K562 (cell line): ENCODE measurements around the gene HS3ST3A1. TPM values are rescaled to one million over a fixed set of nuclear protein-coding genes. Genes with fewer than 3 reads are reported as not detected.

Experiments
- ATAC-seq: fragments of 200-7000 bp; cut with Tn5 transposase; 3 replicates; pipeline ENCODE4 v1.9.1; 2020; ENCODE audit warnings: moderate library complexity
- BruUV-seq: library from RNA; stranded (reverse); fragments of 400-500 nt; replicated peaks from 2 replicates; lab custom pipeline; 2021; lab: Mats Ljungman, UMichigan
- CTCF ChIA-PET: fragments of 300-600 bp; formaldehyde crosslinking; extraction: SDS; loops from one replicate; lab custom pipeline; 2021; ENCODE audit warnings: low intra/inter-chr PET ratio; lab: Yijun Ruan, JAX
- POLR2A ChIA-PET: fragments of 300-600, 350-650 bp; sonication (Branson Sonifier 250); formaldehyde crosslinking; extraction: SDS; loops from one replicate; lab custom pipeline; 2021; ENCODE audit warnings: antibody characterized with exemption, inconsistent platforms; lab: Yijun Ruan, JAX
- DNase-seq, 4 experiments: peaks; one replicate each; pipeline versions ENCODE4 v3.0.0 to v3.0.0-alpha.2; 2011 to 2018; ENCODE audit warnings: low spot score in 3 of 4, mixed read lengths in 3 of 4; ENCODE audit errors: extremely low read depth in 1 of 4
- FAIRE-seq: peaks from 2 replicates; lab custom pipeline; 2011; peaks lifted over from hg19 to GRCh38; lab: Jason Lieb, UNC
- H2AFZ ChIP-seq: 2 replicates; pipeline ENCODE4 v1.6.0; 2011; ENCODE audit warnings: low read depth, low read length, control low read depth, inconsistent platforms
- H3K27ac ChIP-seq: fragments of 200-600 bp; 3 replicates; pipeline ENCODE4 v1.8.0; 2011; ENCODE audit warnings: low read depth, mild to moderate bottlenecking, control low read depth, inconsistent platforms, low read length, moderate library complexity, mixed read lengths; ENCODE audit errors: extremely low read depth
- H3K27me3 ChIP-seq, 2 experiments: fragments of 300-600 bp in 1 of 2; 2 replicates in 1 of 2; 3 replicates in 1 of 2; pipeline versions ENCODE4 v1.6.0 to v1.8.0; 2011; ENCODE audit warnings: inconsistent platforms in 2 of 2, low read length in 2 of 2, mild to moderate bottlenecking in 1 of 2, mixed read lengths in 1 of 2, moderate library complexity in 1 of 2; ENCODE audit not compliant: control insufficient read depth in 2 of 2, insufficient read depth in 2 of 2
- H3K36me3 ChIP-seq: fragments of 300-600 bp; 3 replicates; pipeline ENCODE4 v1.8.0; 2011; ENCODE audit warnings: mild to moderate bottlenecking, low read length, inconsistent platforms; ENCODE audit not compliant: control insufficient read depth, insufficient read depth
- H3K4me1 ChIP-seq, 2 experiments: fragments of 200-600 bp in 1 of 2; replicated peaks in 1 of 2; 2 replicates in 1 of 2; 3 replicates in 1 of 2; pipeline versions ENCODE4 v1.5.1 to v1.8.0; 2011; ENCODE audit warnings: inconsistent platforms in 2 of 2, low read length in 2 of 2, mild to moderate bottlenecking in 1 of 2, mixed read lengths in 1 of 2, moderate library complexity in 1 of 2; ENCODE audit not compliant: control insufficient read depth in 2 of 2, insufficient read depth in 2 of 2
- H3K4me2 ChIP-seq: 2 replicates; pipeline ENCODE4 v1.6.1; 2011; ENCODE audit warnings: low read length, control low read depth, inconsistent platforms, mixed read lengths; ENCODE audit not compliant: insufficient read depth
- H3K4me3 ChIP-seq: fragments of 200-600 bp; sonication (generic), shearing (Covaris generic); 2 replicates; pipeline ENCODE4 v1.5.1; 2016; ENCODE audit warnings: control low read depth, inconsistent platforms
- H3K79me2 ChIP-seq: fragments of 200-600 bp; 3 replicates; pipeline ENCODE4 v1.8.0; 2011; ENCODE audit warnings: low read length, inconsistent platforms; ENCODE audit not compliant: control insufficient read depth, insufficient read depth
- H3K9ac ChIP-seq, 2 experiments: 2 replicates each; pipeline versions ENCODE4 v1.6.0 to v1.6.1; 2011; ENCODE audit warnings: low read depth in 2 of 2, low read length in 2 of 2, control low read depth in 1 of 2, inconsistent platforms in 1 of 2, mild to moderate bottlenecking in 1 of 2, mixed read lengths in 1 of 2; ENCODE audit not compliant: insufficient read depth in 1 of 2
- H3K9me1 ChIP-seq: one replicate; pipeline ENCODE4 v1.6.0; 2011; ENCODE audit warnings: inconsistent platforms, mild to moderate bottlenecking, low read length, moderate library complexity; ENCODE audit not compliant: control insufficient read depth, insufficient read depth
- H3K9me3 ChIP-seq: replicated peaks from 2 replicates; pipeline ENCODE4 v1.5.1; 2011; ENCODE audit warnings: low read depth, low read length, inconsistent platforms; ENCODE audit not compliant: control insufficient read depth, insufficient read depth
- H4K20me1 ChIP-seq: replicated peaks from 2 replicates; pipeline ENCODE4 v1.6.1; 2011; ENCODE audit warnings: low read length, inconsistent platforms, mixed read lengths; ENCODE audit not compliant: control insufficient read depth, insufficient read depth
- BHLHE40 ChIP-seq: IDR thresholded peaks from 2 replicates; pipeline ENCODE4 v1.6.1; 2011; ENCODE audit warnings: low read length, improper control_type of control experiment
- CAMTA2 ChIP-seq: fragments of 250-450 bp; sonication (Bioruptor Pico); conservative IDR thresholded peaks from 2 replicates; pipeline ENCODE4 v1.5.1; 2022
- CUX1 ChIP-seq: fragments of 200-800 bp; sonication (Bioruptor generic); IDR thresholded peaks from 2 replicates; pipeline ENCODE4 v1.6.1; 2016; ENCODE audit warnings: missing genetic modification characterization, missing compliant biosample characterization
- DIDO1 ChIP-seq: fragments of 450-650 bp; IDR thresholded peaks from 2 replicates; pipeline ENCODE4 v1.6.1; 2016; ENCODE audit warnings: low read depth, missing biosample characterization, missing genetic modification characterization
- FOSL1 ChIP-seq: fragments of 200-800 bp; sonication (Bioruptor generic); conservative IDR thresholded peaks from 2 replicates; pipeline ENCODE4 v1.6.1; 2016; ENCODE audit warnings: missing genetic modification characterization, missing compliant biosample characterization
- GABPA ChIP-seq: fragments of 200-800 bp; sonication (Bioruptor generic); conservative IDR thresholded peaks from 2 replicates; pipeline ENCODE4 v1.6.1; 2016; ENCODE audit warnings: low read depth, missing genetic modification characterization, missing compliant biosample characterization
- MBD2 ChIP-seq: sonication (generic); IDR thresholded peaks from 2 replicates; pipeline ENCODE4 v1.6.1; 2016; ENCODE audit warnings: low read depth, borderline replicate concordance
- MEF2D ChIP-seq: conservative IDR thresholded peaks from 2 replicates; pipeline ENCODE4 v1.6.1; 2016; ENCODE audit warnings: low read depth, missing genetic modification characterization, missing compliant biosample characterization
- SMARCB1 ChIP-seq: IDR thresholded peaks from 2 replicates; pipeline ENCODE4 v1.6.1; 2011; ENCODE audit warnings: improper control_type of control experiment, low read depth; ENCODE audit not compliant: insufficient read length
- YBX1 ChIP-seq: fragments of 450-650 bp; IDR thresholded peaks from 2 replicates; pipeline ENCODE4 v1.7.1; 2016; ENCODE audit warnings: mild to moderate bottlenecking
- ZHX1 ChIP-seq: fragments of 150-350 bp; conservative IDR thresholded peaks from 2 replicates; pipeline ENCODE4 v1.6.1; 2014; ENCODE audit warnings: low read length
- ZNF143 ChIP-seq: sonication (generic); formaldehyde crosslinking; IDR thresholded peaks from 2 replicates; pipeline ENCODE4 v1.9.0; 2022; ENCODE audit warnings: mild to moderate bottlenecking, missing genetic modification reagents
- ZNF263 ChIP-seq: sonication (generic); formaldehyde crosslinking; IDR thresholded peaks from 2 replicates; pipeline ENCODE4 v1.8.0; 2022; ENCODE audit warnings: mild to moderate bottlenecking, missing genetic modification reagents, borderline replicate concordance
- ZNF57 ChIP-seq: fragments of 450-650 bp; formaldehyde crosslinking; IDR thresholded peaks from 2 replicates; pipeline ENCODE4 v1.4.0; 2020; ENCODE audit warnings: mild to moderate bottlenecking, moderate library complexity
- ZNF644 ChIP-seq: fragments of 200-800 bp; sonication (Bioruptor generic); IDR thresholded peaks from 2 replicates; pipeline ENCODE4 v1.6.1; 2016; ENCODE audit warnings: low read depth, missing genetic modification characterization, missing compliant biosample characterization
- WGBS: fragments of 100-300 bp; shearing (Covaris generic); methylation state at CpG from one replicate; pipeline ENCODE4 v1.1.6; 2016; ENCODE audit warnings: low coverage, mixed read lengths; ENCODE audit not compliant: insufficient coverage; ENCODE audit errors: missing lambda C conversion rate; 5-methylcytosine and 5-hydroxymethylcytosine counted together
- in situ Hi-C: fragments of 300-500 bp; cut with MboI; formaldehyde crosslinking; loops from 4 replicates; pipeline ENCODE4 v1.15.0; 2018; ENCODE audit warnings: inconsistent platforms, mixed read lengths
- intact Hi-C: fragments of 100-400 bp; cut with micrococcal nuclease; formaldehyde crosslinking; loops from 2 replicates; pipeline ENCODE4 v1.14.2; 2022
- polyA plus RNA-seq, 8 experiments: library from polyadenylated mRNA; depleted of rRNA in 4 of 8; stranded (reverse) in 5 of 8; unstranded in 3 of 8; fragments of >200 nt; fragmentation: Nextera tagmentation in 2 of 8; fragmentation: Illumina TruSeq in 1 of 8; extraction: Ambion mirVana in 2 of 8; extraction: Trizol in 1 of 8; gene quantifications; 2 replicates each; pipeline versions ENCODE4 v1.2.1 to v1.2.3, GENCODE V29; 2011 to 2014; ENCODE audit warnings: inconsistent platforms in 1 of 8, missing spikeins in 1 of 8
- total RNA-seq, 7 experiments: library from RNA; depleted of rRNA in 6 of 7; stranded (reverse); fragments of >200 nt in 6 of 7; fragmentation: Illumina TruSeq in 2 of 7; extraction: Trizol in 2 of 7; gene quantifications; 2 replicates each; pipeline versions ENCODE4 v1.2.1 to v1.2.3, GENCODE V29; 2011 to 2021; ENCODE audit warnings: low replicate concordance in 1 of 7

The HS3ST3A1 gene
- total and polyA plus RNA-seq, 9 of the 15 experiments (the other 6 are each of a cell fraction or from before 2014, with no cell fraction given), result 0.25 to 14.8 (median 2.3) TPM

- TF ChIP-seq MBD2, result no peak
- TF ChIP-seq ZNF143 (CRISPR knock-in tag), result no peak
- TF ChIP-seq ZNF57 (CRISPR knock-in tag), result no peak
- TF ChIP-seq BHLHE40, result no peak
Measured at GRCh38 chr17:13575922-13576419, 25.8 kb downstream of the HS3ST3A1 start (continued).

- intact Hi-C loops, result no loop called here
- H3K4me2 ChIP-seq, result no peak overlapping the region
- no peak for TF ChIP-seq CAMTA2
- TF ChIP-seq SMARCB1, result no peak
- no peak for TF ChIP-seq MEF2D (tag)
- no peak for TF ChIP-seq ZHX1
- no peak for TF ChIP-seq CUX1
- TF ChIP-seq FOSL1 (tag), result 0 out of 2 replicates have a peak, but pooled peaks have one; percentile 14
- TF ChIP-seq GABPA, result no peak
- no peak for TF ChIP-seq ZNF644 (tag)
- TF ChIP-seq ZNF263, result no peak
- no peak for TF ChIP-seq DIDO1
- no peak for TF ChIP-seq YBX1
Measured at GRCh38 chr17:13575466-13575865, 26.3 kb downstream of the HS3ST3A1 start.

More at GRCh38 chr17:13575466-13575865, 26.3 kb downstream of the HS3ST3A1 start:
- no peaks in the 10 kb centered on the region for H4K20me1 ChIP-seq
- no peak overlapping the region for H3K27ac ChIP-seq
- H3K79me2 ChIP-seq, result peaks cover 18% of the 10 kb centered on the region; the same call in 1 of the 3 replicates
- ATAC-seq (no peak), FAIRE-seq (no peak), DNase-seq (peak in 2 of 4 experiments; percentile 40 to 51)
- in situ Hi-C loops, result no loop called here
- no peaks in the 10 kb centered on the region; a peak in 2 of 5 replicates for H3K4me1 ChIP-seq
- no peaks in the 10 kb centered on the region for H3K9me1 ChIP-seq
- no peaks in the 10 kb centered on the region for H3K27me3 ChIP-seq
- ChIA-PET POLR2A (interaction anchor here (0.9 to 1.6 kb wide), 4 partner anchors 13 to 71 kb away, joined by 3 to 6 read pairs (median 4); no protein-coding TSS in a partner anchor), CTCF (no interaction called here)
- 18% methylated on average over 2 of the region's 2 CpGs for WGBS
- H3K4me3 ChIP-seq, result no peak overlapping the region
- H3K9me3 ChIP-seq, result no peaks in the 10 kb centered on the region
- no peak overlapping the region for H2AFZ ChIP-seq
- no peaks in the 10 kb centered on the region for H3K36me3 ChIP-seq
- BruUV-seq, result no TSS peak
- no peak overlapping the region for H3K9ac ChIP-seq
